Progenitor cell of endocrine pancreas (in vitro differentiated cells): ENCODE measurements around the gene MBTPS1. TPM values are rescaled to one million over a fixed set of nuclear protein-coding genes. Genes with fewer than 3 reads are reported as not detected.
A peak's percentile ranks its signal among the peaks of the same experiment; 100 is the strongest.

Source experiments
- DNase-seq: peaks from one replicate; pipeline ENCODE4 v3.0.0; 2021; ENCODE audit warnings: low spot score; ENCODE audit not compliant: unreplicated experiment
- H3K27ac Mint-ChIP-seq: 2 replicates; pipeline ENCODE4 v1.8.0; 2021; ENCODE audit warnings: mild to moderate bottlenecking, moderate library complexity, mixed read lengths
- H3K27me3 Mint-ChIP-seq: 2 replicates; pipeline ENCODE4 v1.8.0; 2021; ENCODE audit warnings: mixed read lengths
- H3K36me3 Mint-ChIP-seq: 2 replicates; pipeline ENCODE4 v1.8.0; 2022; ENCODE audit warnings: mixed read lengths; ENCODE audit not compliant: insufficient read depth
- H3K4me1 Mint-ChIP-seq: 2 replicates; pipeline ENCODE4 v1.8.0; 2021; ENCODE audit warnings: low read depth, mixed read lengths
- H3K4me3 Mint-ChIP-seq: 2 replicates; pipeline ENCODE4 v1.8.0; 2021; ENCODE audit warnings: low read depth, mild to moderate bottlenecking, moderate library complexity, mixed read lengths
- H3K9me3 Mint-ChIP-seq: 2 replicates; pipeline ENCODE4 v1.8.0; 2021; ENCODE audit warnings: low read depth, mixed read lengths
- CTCF ChIP-seq: fragments of 200-600 bp; sonication (generic); IDR thresholded peaks from one replicate; pipeline ENCODE4 v1.5.0; 2021; ENCODE audit warnings: antibody characterized with exemption, mild to moderate bottlenecking; ENCODE audit not compliant: unreplicated experiment
- total RNA-seq: library from RNA; stranded (reverse); gene quantifications from 2 replicates; pipeline ENCODE4 v1.2.1, GENCODE V29; 2021

The MBTPS1 gene
- total RNA-seq, 1 donor from 2014 or later: 94.7 TPM

GRCh38 chr16:84067640-84068039, 49.1 kb downstream of the MBTPS1 start:
- no peak overlapping the region for H3K4me3 Mint-ChIP-seq
- TF ChIP-seq CTCF: no peak
- no peak for DNase-seq
- H3K27ac Mint-ChIP-seq: no peak overlapping the region
- H3K27me3 Mint-ChIP-seq: no peaks in the 10 kb centered on the region
- peaks cover 2% of the 10 kb centered on the region for H3K4me1 Mint-ChIP-seq
- H3K9me3 Mint-ChIP-seq: no peaks in the 10 kb centered on the region
- H3K36me3 Mint-ChIP-seq: peaks cover 28% of the 10 kb centered on the region

- peak; percentile 82 for TF ChIP-seq CTCF
- no peak overlapping the region for H3K4me3 Mint-ChIP-seq
- H3K9me3 Mint-ChIP-seq: no peaks in the 10 kb centered on the region
- H3K36me3 Mint-ChIP-seq: peaks cover 21% of the 10 kb centered on the region
- H3K4me1 Mint-ChIP-seq: peaks cover 4% of the 10 kb centered on the region
- DNase-seq: peak; percentile 26
- no peaks in the 10 kb centered on the region for H3K27me3 Mint-ChIP-seq
- H3K27ac Mint-ChIP-seq: no peak overlapping the region
These were observed 51.1 kb downstream of the MBTPS1 start for GRCh38 chr16:84065536-84066132.

GRCh38 chr16:84063980-84064379, 52.8 kb downstream of the MBTPS1 start:
- no peak overlapping the region for H3K27ac Mint-ChIP-seq
- peaks cover 4% of the 10 kb centered on the region for H3K4me1 Mint-ChIP-seq
- TF ChIP-seq CTCF: no peak
- H3K27me3 Mint-ChIP-seq: no peaks in the 10 kb centered on the region
- DNase-seq: no peak
- no peak overlapping the region for H3K4me3 Mint-ChIP-seq
- peaks cover 19% of the 10 kb centered on the region for H3K36me3 Mint-ChIP-seq
- H3K9me3 Mint-ChIP-seq: no peaks in the 10 kb centered on the region

- Mint-ChIP-seq H3K27me3 (no peaks in the 10 kb centered on the region), H3K27ac (no peak overlapping the region), H3K9me3 (no peaks in the 10 kb centered on the region), H3K36me3 (peaks cover 15% of the 10 kb centered on the region), H3K4me3 (no peak overlapping the region), H3K4me1 (peaks cover 4% of the 10 kb centered on the region)
- TF ChIP-seq CTCF: peak; percentile 97
- DNase-seq: peak; percentile 79
These were observed 53.8 kb downstream of the MBTPS1 start for GRCh38 chr16:84062734-84063640.

GRCh38 chr16:84061236-84061819, 55.4 kb downstream of the MBTPS1 start:
- H3K4me3 Mint-ChIP-seq: no peak overlapping the region
- peaks cover 21% of the 10 kb centered on the region for H3K36me3 Mint-ChIP-seq
- no peak for DNase-seq

More at GRCh38 chr16:84061236-84061819, 55.4 kb downstream of the MBTPS1 start:
- H3K27ac Mint-ChIP-seq: no peak overlapping the region
- no peaks in the 10 kb centered on the region for H3K9me3 Mint-ChIP-seq
- peaks cover 4% of the 10 kb centered on the region for H3K4me1 Mint-ChIP-seq
- H3K27me3 Mint-ChIP-seq: no peaks in the 10 kb centered on the region
- TF ChIP-seq CTCF: no peak
